Gastroesophageal sphincter (tissue), 3 donors: ENCODE measurements around the gene SEC24D.

Source experiments
- CTCF ChIP-seq, 4 experiments: fragments of 200-600 bp in 2 of 4; fragments of 450-650 bp in 2 of 4; sonication (generic) in 1 of 4; IDR thresholded peaks; one replicate each; pipeline ENCODE4 v1.5.1; 2017 to 2019; ENCODE audit warnings: antibody characterized with exemption in 4 of 4, mild to moderate bottlenecking in 2 of 4, moderate library complexity in 2 of 4
- POLR2A ChIP-seq, 2 donors: fragments of 450-650 bp; IDR thresholded peaks; one replicate each; pipeline ENCODE4 v1.6.1; 2017; ENCODE audit warnings: antibody characterized with exemption in 2 of 2, mild to moderate bottlenecking in 2 of 2, moderate library complexity in 1 of 2

- TF ChIP-seq CTCF (IDR thresholded peaks at IDR 0.05), result no peak
- TF ChIP-seq POLR2A (IDR thresholded peaks at IDR 0.05), result no peak
Measured at GRCh38 chr4:118881512-118882146, 45.7 kb upstream of the SEC24D start.
